ENCODE measurements around the gene P4HTM.

- TF ChIP-seq EP300 (IDR thresholded peaks at IDR 0.05; ENCODE audit: borderline replicate concordance in 1 of 2, low read depth in 2 of 2, low read length in 2 of 2), result no peak
- TF ChIP-seq, protein P1, sequence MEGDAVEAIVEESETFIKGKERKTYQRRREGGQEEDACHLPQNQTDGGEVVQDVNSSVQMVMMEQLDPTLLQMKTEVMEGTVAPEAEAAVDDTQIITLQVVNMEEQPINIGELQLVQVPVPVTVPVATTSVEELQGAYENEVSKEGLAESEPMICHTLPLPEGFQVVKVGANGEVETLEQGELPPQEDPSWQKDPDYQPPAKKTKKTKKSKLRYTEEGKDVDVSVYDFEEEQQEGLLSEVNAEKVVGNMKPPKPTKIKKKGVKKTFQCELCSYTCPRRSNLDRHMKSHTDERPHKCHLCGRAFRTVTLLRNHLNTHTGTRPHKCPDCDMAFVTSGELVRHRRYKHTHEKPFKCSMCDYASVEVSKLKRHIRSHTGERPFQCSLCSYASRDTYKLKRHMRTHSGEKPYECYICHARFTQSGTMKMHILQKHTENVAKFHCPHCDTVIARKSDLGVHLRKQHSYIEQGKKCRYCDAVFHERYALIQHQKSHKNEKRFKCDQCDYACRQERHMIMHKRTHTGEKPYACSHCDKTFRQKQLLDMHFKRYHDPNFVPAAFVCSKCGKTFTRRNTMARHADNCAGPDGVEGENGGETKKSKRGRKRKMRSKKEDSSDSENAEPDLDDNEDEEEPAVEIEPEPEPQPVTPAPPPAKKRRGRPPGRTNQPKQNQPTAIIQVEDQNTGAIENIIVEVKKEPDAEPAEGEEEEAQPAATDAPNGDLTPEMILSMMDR (IDR thresholded peaks at IDR 0.05; ENCODE audit: control extremely low read depth in 1 of 3, insufficient read depth in 1 of 3, low read depth in 1 of 3, low read length in 3 of 3), result no peak
- no peak for TF ChIP-seq SUZ12 (IDR thresholded peaks at IDR 0.05; ENCODE audit: low read length)
- TF ChIP-seq JUND (IDR thresholded peaks at IDR 0.05; ENCODE audit: low read length), result no peak
- TF ChIP-seq POLR2AphosphoS5 (IDR thresholded peaks at IDR 0.05; ENCODE audit: low read depth, low read length), result no peak
- TF ChIP-seq RBBP5 (IDR thresholded peaks at IDR 0.05; ENCODE audit: borderline replicate concordance, low read depth, low read length), result no peak; the same call in 1 of the 2 replicates
Measured at GRCh38 chr3:49017971-49018706, 28.1 kb downstream of the P4HTM start, which contains the start of gene DALRD3.

All from H1 (cell line).